HCT116 (cell line): Measurements from ENCODE around the gene CCDC9. TPM values are rescaled to one million over a fixed set of nuclear protein-coding genes. Genes with fewer than 3 reads are reported as not detected.

Source experiments
- ATAC-seq: fragments of 200-7000 bp; cut with Tn5 transposase; 2 replicates; pipeline ENCODE4 v1.9.1; 2020; ENCODE audit warnings: mild to moderate bottlenecking, moderate library complexity
- BruUV-seq: library from RNA; stranded (reverse); fragments of 400-500 nt; replicated peaks from 2 replicates; lab custom pipeline; 2021; lab: Mats Ljungman, UMichigan
- CTCF ChIA-PET: fragments of 300-600 bp; sonication (Branson Sonifier 250); formaldehyde crosslinking; loops from one replicate; lab custom pipeline; 2021; ENCODE audit warnings: antibody characterized with exemption; lab: Charles Lee
- POLR2A ChIA-PET: fragments of 300-600, 350-600 bp; sonication (Branson Sonifier 250); formaldehyde crosslinking; loops from one replicate; lab custom pipeline; 2021; ENCODE audit warnings: antibody characterized with exemption; lab: Charles Lee
- RAD21 ChIA-PET, 2 experiments: fragments of 300-600 bp; sonication (Branson Sonifier 250); formaldehyde crosslinking; loops; one replicate each; lab custom pipeline; 2023; ENCODE audit warnings: low total read pairs in 2 of 2; ENCODE audit not compliant: uncharacterized antibody in 2 of 2, unreplicated experiment in 2 of 2, low non-redundant PET in 1 of 2; lab: Charles Lee
- DNase-seq: peaks from one replicate; pipeline ENCODE4 v3.0.0-alpha.2; 2010; ENCODE audit warnings: low read depth, low spot score
- H2AFZ ChIP-seq: fragments of 200-600 bp; shearing (Covaris generic), sonication (generic); 2 replicates; pipeline ENCODE4 v1.6.1; 2017; ENCODE audit warnings: low read depth, mixed run types, mixed read lengths, antibody characterized with exemption, low read length; ENCODE audit not compliant: poor library complexity, severe bottlenecking
- H3K27ac ChIP-seq: 2 replicates; pipeline ENCODE4 v1.5.1; 2012; ENCODE audit warnings: low read depth, low read length
- H3K27me3 ChIP-seq: fragments of 200-600 bp; sonication (generic); 2 replicates; pipeline ENCODE4 v1.6.1; 2016; ENCODE audit warnings: mixed run types, low read length, mixed read lengths; ENCODE audit not compliant: insufficient read depth
- H3K36me3 ChIP-seq, 2 experiments: fragments of 200-500 bp in 1 of 2; fragments of 200-600 bp in 1 of 2; sonication (Bioruptor generic) in 1 of 2; sonication (generic) in 1 of 2; 2 replicates each; pipeline versions ENCODE4 v1.5.1 to v1.6.1; 2014 to 2016; ENCODE audit warnings: low read length in 2 of 2, inconsistent platforms in 1 of 2, mixed read lengths in 1 of 2, mixed run types in 1 of 2; ENCODE audit not compliant: insufficient read depth in 2 of 2, control insufficient read depth in 1 of 2
- H3K4me1 ChIP-seq, 2 experiments: fragments of 200-600 bp in 1 of 2; sonication (generic) in 1 of 2; 2 replicates each; pipeline versions ENCODE4 v1.5.1 to v1.6.1; 2012 to 2017; ENCODE audit warnings: low read length in 2 of 2, inconsistent platforms in 1 of 2, mild to moderate bottlenecking in 1 of 2, mixed read lengths in 1 of 2, mixed run types in 1 of 2, moderate library complexity in 1 of 2; ENCODE audit not compliant: insufficient read depth in 2 of 2, control insufficient read depth in 1 of 2
- H3K4me2 ChIP-seq: fragments of 200-600 bp; sonication (generic); 2 replicates; pipeline ENCODE4 v1.6.1; 2017; ENCODE audit warnings: mixed run types, low read length, mixed read lengths
- H3K4me3 ChIP-seq, 2 experiments: fragments of 200-600 bp in 1 of 2; sonication (generic) in 1 of 2; replicated peaks in 1 of 2; 2 replicates each; pipeline ENCODE4 v1.5.1; 2011 to 2016; ENCODE audit warnings: low read length in 2 of 2, control low read depth in 1 of 2, low read depth in 1 of 2, mild to moderate bottlenecking in 1 of 2, mixed read lengths in 1 of 2, mixed run types in 1 of 2
- H3K79me2 ChIP-seq: fragments of 200-600 bp; sonication (generic); 2 replicates; pipeline ENCODE4 v1.6.1; 2017; ENCODE audit warnings: mild to moderate bottlenecking, mixed run types, low read length, moderate library complexity, mixed read lengths; ENCODE audit not compliant: insufficient read depth
- H3K9ac ChIP-seq: fragments of 200-600 bp; sonication (generic); 2 replicates; pipeline ENCODE4 v1.6.1; 2016; ENCODE audit warnings: low read length, mixed read lengths
- H3K9me2 ChIP-seq: fragments of 200-600 bp; sonication (generic), shearing (Covaris generic); 2 replicates; pipeline ENCODE4 v1.6.1; 2017; ENCODE audit warnings: mixed run types, mild to moderate bottlenecking, moderate library complexity; ENCODE audit not compliant: insufficient read depth
- H3K9me3 ChIP-seq, 2 experiments: fragments of 200-500 bp in 1 of 2; fragments of 200-600 bp in 1 of 2; sonication (Bioruptor generic) in 1 of 2; sonication (generic) in 1 of 2; 2 replicates each; pipeline ENCODE4 v1.6.1; 2014 to 2017; ENCODE audit warnings: low read length in 2 of 2, mixed read lengths in 2 of 2, inconsistent platforms in 1 of 2, low read depth in 1 of 2, mild to moderate bottlenecking in 1 of 2, mixed run types in 1 of 2, moderate library complexity in 1 of 2; ENCODE audit not compliant: control insufficient read depth in 1 of 2, insufficient read depth in 1 of 2
- H4K20me1 ChIP-seq: fragments of 200-600 bp; sonication (generic), shearing (Covaris generic); 2 replicates; pipeline ENCODE4 v1.6.1; 2017; ENCODE audit warnings: mixed run types, mild to moderate bottlenecking, moderate library complexity; ENCODE audit not compliant: insufficient read depth
- CTCF ChIP-seq, 3 experiments: fragments of 200-600 bp in 1 of 3; sonication (generic) in 1 of 3; IDR thresholded peaks in 2 of 3; conservative IDR thresholded peaks in 1 of 3; 2 replicates each; pipeline ENCODE4 v1.5.1; 2012 to 2017; ENCODE audit warnings: low read depth in 2 of 3, low read length in 2 of 3, antibody characterized with exemption in 1 of 3, borderline replicate concordance in 1 of 3, control low read depth in 1 of 3, mild to moderate bottlenecking in 1 of 3, mixed read lengths in 1 of 3, mixed run types in 1 of 3, moderate library complexity in 1 of 3; ENCODE audit not compliant: insufficient read depth in 1 of 3
- MAX ChIP-seq: IDR thresholded peaks from 2 replicates; pipeline ENCODE4 v1.6.1; 2012
- REST ChIP-seq: IDR thresholded peaks from 2 replicates; pipeline ENCODE4 v1.6.1; 2012; ENCODE audit warnings: low read depth
- YY1 ChIP-seq: IDR thresholded peaks from 2 replicates; pipeline ENCODE4 v1.6.1; 2011; ENCODE audit warnings: low read length, low read depth, moderate library complexity, mild to moderate bottlenecking; ENCODE audit not compliant: insufficient replicate concordance; ENCODE audit errors: extremely low read depth
- intact Hi-C: fragments of 100-400 bp; cut with micrococcal nuclease; formaldehyde crosslinking; loops from 2 replicates; pipeline ENCODE4 v1.10.0; 2022
- total RNA-seq: library from RNA; stranded (reverse); gene quantifications from one replicate; pipeline ENCODE4 v1.2.1, GENCODE V29; 2021; ENCODE audit not compliant: unreplicated experiment

CCDC9 gene
- total RNA-seq, 1 experiment from 2014 or later = 40.6 TPM

GRCh38 chr19:47272448-47273312 lies 16.4 kb downstream of the CCDC9 start:
- intact Hi-C loops = loop anchor here (1.0 kb wide), 1 partner anchor 15 kb away; no protein-coding TSS in a partner anchor
- Histone ChIP-seq H4K20me1 (no peaks in the 10 kb centered on the region), H3K4me3 (peak overlapping the region; percentile 76 to 89), H3K9ac (peak overlapping the region; percentile 93), H3K4me2 (peak overlapping the region; percentile 97), H3K27ac (peak overlapping the region; percentile 83), H3K79me2 (no peaks in the 10 kb centered on the region; the same call in 1 of the 2 replicates), H3K9me3 (no peaks in the 10 kb centered on the region), H3K27me3 (no peaks in the 10 kb centered on the region), H3K4me1 (peaks cover 10 to 34% of the 10 kb centered on the region in 2 experiments; a peak in 3 of 4 replicates), H2AFZ (no peak overlapping the region), H3K9me2 (no peaks in the 10 kb centered on the region), H3K36me3 (peaks cover 8 to 10% of the 10 kb centered on the region in 2 experiments; a peak in 2 of 4 replicates)
- CTCF ChIA-PET = interaction anchor here (0.9 kb wide), 1 partner anchor 16 kb away, joined by 3 read pairs; the partner anchor contains the start of gene CCDC9
- no peak for DNase-seq
- POLR2A ChIA-PET = interaction anchor here (1.5 kb wide), 1 partner anchor 16 kb away, joined by 3 read pairs; the partner anchor contains the start of gene CCDC9
- BruUV-seq = TSS peak; percentile 72
- peak; percentile 10 for ATAC-seq
- RAD21 ChIA-PET = interaction anchor here in 1 of 2 experiments (1.5 kb wide), 1 partner anchor 16 kb away, joined by 5 read pairs; the partner anchor contains the start of gene CCDC9
- TF ChIP-seq REST (no peak), YY1 (no peak), CTCF (IDR thresholded peaks at IDR 0.05 in 2 of 3, conservative IDR thresholded peaks at IDR 0.05 in 1 of 3; ENCODE audit: borderline replicate concordance in 1 of 3, insufficient read depth in 1 of 3, low read depth in 2 of 3, low read length in 2 of 3) (0 out of 6 replicates have a peak, but pooled peaks of 1 of the 3 experiments have one; percentile 17), MAX (no peak)
